ENCODE data around the gene FCRL6.

DNA sequence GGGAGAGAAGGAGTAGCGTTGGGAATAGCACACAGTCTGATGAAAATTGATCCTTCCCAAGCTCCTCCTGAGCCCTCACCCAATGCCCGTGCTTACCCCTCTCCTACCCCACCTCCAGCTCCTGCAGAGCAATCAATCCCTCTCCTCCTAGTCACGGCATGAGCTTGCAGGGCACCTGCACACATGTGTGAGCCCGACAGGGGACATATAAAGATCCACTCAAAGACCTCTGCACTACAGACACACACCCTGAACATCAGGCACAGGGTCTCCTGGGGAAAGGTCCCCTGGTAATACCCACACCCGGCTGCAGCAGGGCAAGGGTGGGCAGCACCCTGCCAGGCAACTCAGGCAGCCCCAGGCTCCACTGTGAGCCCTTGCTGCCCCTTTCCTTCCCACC, 59.9 kb downstream of the FCRL6 start:
- TF ChIP-seq, protein P1, sequence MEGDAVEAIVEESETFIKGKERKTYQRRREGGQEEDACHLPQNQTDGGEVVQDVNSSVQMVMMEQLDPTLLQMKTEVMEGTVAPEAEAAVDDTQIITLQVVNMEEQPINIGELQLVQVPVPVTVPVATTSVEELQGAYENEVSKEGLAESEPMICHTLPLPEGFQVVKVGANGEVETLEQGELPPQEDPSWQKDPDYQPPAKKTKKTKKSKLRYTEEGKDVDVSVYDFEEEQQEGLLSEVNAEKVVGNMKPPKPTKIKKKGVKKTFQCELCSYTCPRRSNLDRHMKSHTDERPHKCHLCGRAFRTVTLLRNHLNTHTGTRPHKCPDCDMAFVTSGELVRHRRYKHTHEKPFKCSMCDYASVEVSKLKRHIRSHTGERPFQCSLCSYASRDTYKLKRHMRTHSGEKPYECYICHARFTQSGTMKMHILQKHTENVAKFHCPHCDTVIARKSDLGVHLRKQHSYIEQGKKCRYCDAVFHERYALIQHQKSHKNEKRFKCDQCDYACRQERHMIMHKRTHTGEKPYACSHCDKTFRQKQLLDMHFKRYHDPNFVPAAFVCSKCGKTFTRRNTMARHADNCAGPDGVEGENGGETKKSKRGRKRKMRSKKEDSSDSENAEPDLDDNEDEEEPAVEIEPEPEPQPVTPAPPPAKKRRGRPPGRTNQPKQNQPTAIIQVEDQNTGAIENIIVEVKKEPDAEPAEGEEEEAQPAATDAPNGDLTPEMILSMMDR (CRISPR knock-in tag; IDR thresholded peaks at IDR 0.05): no peak
- TF ChIP-seq JARID2 (CRISPR knock-in tag; IDR thresholded peaks at IDR 0.05; ENCODE audit: insufficient replicate concordance) (no peak), ZBTB38 (CRISPR knock-in tag; IDR thresholded peaks at IDR 0.05) (no peak), ZNF263 (CRISPR knock-in tag; IDR thresholded peaks at IDR 0.05) (no peak), CEBPB (IDR thresholded peaks at IDR 0.05; ENCODE audit: borderline replicate concordance, low read depth, low read length) (no peak), ZMYM4 (CRISPR knock-in tag; IDR thresholded peaks at IDR 0.05) (no peak), POGZ (CRISPR knock-in tag; IDR thresholded peaks at IDR 0.05) (no peak)
- TF ChIP-seq, protein P2, sequence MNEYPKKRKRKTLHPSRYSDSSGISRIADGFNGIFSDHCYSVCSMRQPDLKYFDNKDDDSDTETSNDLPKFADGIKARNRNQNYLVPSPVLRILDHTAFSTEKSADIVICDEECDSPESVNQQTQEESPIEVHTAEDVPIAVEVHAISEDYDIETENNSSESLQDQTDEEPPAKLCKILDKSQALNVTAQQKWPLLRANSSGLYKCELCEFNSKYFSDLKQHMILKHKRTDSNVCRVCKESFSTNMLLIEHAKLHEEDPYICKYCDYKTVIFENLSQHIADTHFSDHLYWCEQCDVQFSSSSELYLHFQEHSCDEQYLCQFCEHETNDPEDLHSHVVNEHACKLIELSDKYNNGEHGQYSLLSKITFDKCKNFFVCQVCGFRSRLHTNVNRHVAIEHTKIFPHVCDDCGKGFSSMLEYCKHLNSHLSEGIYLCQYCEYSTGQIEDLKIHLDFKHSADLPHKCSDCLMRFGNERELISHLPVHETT (CRISPR knock-in tag; conservative IDR thresholded peaks at IDR 0.05): no peak
- TF ChIP-seq, protein P3, sequence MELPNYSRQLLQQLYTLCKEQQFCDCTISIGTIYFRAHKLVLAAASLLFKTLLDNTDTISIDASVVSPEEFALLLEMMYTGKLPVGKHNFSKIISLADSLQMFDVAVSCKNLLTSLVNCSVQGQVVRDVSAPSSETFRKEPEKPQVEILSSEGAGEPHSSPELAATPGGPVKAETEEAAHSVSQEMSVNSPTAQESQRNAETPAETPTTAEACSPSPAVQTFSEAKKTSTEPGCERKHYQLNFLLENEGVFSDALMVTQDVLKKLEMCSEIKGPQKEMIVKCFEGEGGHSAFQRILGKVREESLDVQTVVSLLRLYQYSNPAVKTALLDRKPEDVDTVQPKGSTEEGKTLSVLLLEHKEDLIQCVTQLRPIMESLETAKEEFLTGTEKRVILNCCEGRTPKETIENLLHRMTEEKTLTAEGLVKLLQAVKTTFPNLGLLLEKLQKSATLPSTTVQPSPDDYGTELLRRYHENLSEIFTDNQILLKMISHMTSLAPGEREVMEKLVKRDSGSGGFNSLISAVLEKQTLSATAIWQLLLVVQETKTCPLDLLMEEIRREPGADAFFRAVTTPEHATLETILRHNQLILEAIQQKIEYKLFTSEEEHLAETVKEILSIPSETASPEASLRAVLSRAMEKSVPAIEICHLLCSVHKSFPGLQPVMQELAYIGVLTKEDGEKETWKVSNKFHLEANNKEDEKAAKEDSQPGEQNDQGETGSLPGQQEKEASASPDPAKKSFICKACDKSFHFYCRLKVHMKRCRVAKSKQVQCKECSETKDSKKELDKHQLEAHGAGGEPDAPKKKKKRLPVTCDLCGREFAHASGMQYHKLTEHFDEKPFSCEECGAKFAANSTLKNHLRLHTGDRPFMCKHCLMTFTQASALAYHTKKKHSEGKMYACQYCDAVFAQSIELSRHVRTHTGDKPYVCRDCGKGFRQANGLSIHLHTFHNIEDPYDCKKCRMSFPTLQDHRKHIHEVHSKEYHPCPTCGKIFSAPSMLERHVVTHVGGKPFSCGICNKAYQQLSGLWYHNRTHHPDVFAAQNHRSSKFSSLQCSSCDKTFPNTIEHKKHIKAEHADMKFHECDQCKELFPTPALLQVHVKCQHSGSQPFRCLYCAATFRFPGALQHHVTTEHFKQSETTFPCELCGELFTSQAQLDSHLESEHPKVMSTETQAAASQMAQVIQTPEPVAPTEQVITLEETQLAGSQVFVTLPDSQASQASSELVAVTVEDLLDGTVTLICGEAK (IDR thresholded peaks at IDR 0.05): no peak
- TF ChIP-seq, protein P3 (CRISPR knock-in tag; IDR thresholded peaks at IDR 0.05): no peak
- TF ChIP-seq, protein P4, sequence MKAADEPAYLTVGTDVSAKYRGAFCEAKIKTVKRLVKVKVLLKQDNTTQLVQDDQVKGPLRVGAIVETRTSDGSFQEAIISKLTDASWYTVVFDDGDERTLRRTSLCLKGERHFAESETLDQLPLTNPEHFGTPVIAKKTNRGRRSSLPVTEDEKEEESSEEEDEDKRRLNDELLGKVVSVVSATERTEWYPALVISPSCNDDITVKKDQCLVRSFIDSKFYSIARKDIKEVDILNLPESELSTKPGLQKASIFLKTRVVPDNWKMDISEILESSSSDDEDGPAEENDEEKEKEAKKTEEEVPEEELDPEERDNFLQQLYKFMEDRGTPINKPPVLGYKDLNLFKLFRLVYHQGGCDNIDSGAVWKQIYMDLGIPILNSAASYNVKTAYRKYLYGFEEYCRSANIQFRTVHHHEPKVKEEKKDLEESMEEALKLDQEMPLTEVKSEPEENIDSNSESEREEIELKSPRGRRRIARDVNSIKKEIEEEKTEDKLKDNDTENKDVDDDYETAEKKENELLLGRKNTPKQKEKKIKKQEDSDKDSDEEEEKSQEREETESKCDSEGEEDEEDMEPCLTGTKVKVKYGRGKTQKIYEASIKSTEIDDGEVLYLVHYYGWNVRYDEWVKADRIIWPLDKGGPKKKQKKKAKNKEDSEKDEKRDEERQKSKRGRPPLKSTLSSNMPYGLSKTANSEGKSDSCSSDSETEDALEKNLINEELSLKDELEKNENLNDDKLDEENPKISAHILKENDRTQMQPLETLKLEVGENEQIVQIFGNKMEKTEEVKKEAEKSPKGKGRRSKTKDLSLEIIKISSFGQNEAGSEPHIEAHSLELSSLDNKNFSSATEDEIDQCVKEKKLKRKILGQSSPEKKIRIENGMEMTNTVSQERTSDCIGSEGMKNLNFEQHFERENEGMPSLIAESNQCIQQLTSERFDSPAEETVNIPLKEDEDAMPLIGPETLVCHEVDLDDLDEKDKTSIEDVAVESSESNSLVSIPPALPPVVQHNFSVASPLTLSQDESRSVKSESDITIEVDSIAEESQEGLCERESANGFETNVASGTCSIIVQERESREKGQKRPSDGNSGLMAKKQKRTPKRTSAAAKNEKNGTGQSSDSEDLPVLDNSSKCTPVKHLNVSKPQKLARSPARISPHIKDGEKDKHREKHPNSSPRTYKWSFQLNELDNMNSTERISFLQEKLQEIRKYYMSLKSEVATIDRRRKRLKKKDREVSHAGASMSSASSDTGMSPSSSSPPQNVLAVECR (CRISPR knock-in tag; IDR thresholded peaks at IDR 0.05; ENCODE audit: borderline replicate concordance): no peak

Measured in HepG2 (cell line).